Lower lobe of right lung (tissue), 2 donors: ENCODE measurements around the gene TMEM44. TPM values are rescaled to one million over a fixed set of nuclear protein-coding genes. Genes with fewer than 3 reads are reported as not detected.

Experiments used
- ATAC-seq, 2 donors: fragments of 200-7000 bp; cut with Tn5 transposase; one replicate each; pipeline ENCODE4 v1.9.1; 2020 to 2022; ENCODE audit warnings: mild to moderate bottlenecking in 2 of 2, moderate library complexity in 2 of 2
- DNase-seq: peaks from one replicate; pipeline ENCODE4 v3.0.0-alpha.2; 2020
- H3K27ac ChIP-seq: fragments of 200-600 bp; one replicate; pipeline ENCODE4 v1.8.0; 2022
- H3K27me3 ChIP-seq: fragments of 200-600 bp; one replicate; pipeline ENCODE4 v1.8.0; 2022; ENCODE audit warnings: low read depth
- H3K36me3 ChIP-seq: fragments of 200-600 bp; one replicate; pipeline ENCODE4 v1.8.0; 2022; ENCODE audit warnings: mild to moderate bottlenecking
- H3K4me1 ChIP-seq: fragments of 200-600 bp; one replicate; pipeline ENCODE4 v1.8.0; 2022
- H3K4me3 ChIP-seq: fragments of 200-600 bp; one replicate; pipeline ENCODE4 v1.8.0; 2022; ENCODE audit warnings: mild to moderate bottlenecking
- H3K9me3 ChIP-seq: fragments of 200-600 bp; one replicate; pipeline ENCODE4 v1.8.0; 2022
- intact Hi-C: fragments of 100-400 bp; cut with DNase I; formaldehyde crosslinking; loops from one replicate; pipeline ENCODE4 v1.11.0; 2022
- total RNA-seq: library from RNA; stranded (reverse); fragmentation: NEBNext Ultra II Directional; extraction: Animal tissue kit (Norgen Biotek cat#: 25700); gene quantifications from one replicate; pipeline ENCODE4 v1.2.1, GENCODE V29; 2021
- TF ChIP-seq, protein P1 (sequence below): fragments of 200-600 bp; IDR thresholded peaks from one replicate; pipeline ENCODE4 v1.8.0; 2022; ENCODE audit warnings: antibody characterized with exemption, mild to moderate bottlenecking
- donor health status: DM: no; HTN: yes; CAD: no; lungs with severe emphysema.

The TMEM44 gene
- total RNA-seq, 1 donor from 2014 or later = 22.7 TPM

DNA sequence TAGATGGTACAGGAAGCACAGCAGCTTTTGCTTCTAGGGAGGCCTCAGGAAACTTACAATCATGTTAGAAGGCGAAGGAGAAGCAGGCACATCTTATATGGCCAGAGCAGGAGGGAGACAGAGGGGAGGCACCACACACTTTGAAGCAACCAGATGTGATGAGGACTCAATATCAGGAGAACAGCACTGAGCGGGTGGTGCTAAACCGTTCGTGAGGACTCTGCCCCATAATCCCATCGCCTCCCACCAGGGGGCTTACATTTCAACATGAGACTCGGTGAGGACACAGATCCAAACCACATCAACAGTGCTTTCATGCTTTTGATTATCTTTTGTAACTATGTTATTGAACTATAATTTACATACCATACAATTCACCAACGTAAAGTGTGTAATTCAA lies 7.6 kb upstream of the TMEM44 start:
- TF ChIP-seq, protein P1, sequence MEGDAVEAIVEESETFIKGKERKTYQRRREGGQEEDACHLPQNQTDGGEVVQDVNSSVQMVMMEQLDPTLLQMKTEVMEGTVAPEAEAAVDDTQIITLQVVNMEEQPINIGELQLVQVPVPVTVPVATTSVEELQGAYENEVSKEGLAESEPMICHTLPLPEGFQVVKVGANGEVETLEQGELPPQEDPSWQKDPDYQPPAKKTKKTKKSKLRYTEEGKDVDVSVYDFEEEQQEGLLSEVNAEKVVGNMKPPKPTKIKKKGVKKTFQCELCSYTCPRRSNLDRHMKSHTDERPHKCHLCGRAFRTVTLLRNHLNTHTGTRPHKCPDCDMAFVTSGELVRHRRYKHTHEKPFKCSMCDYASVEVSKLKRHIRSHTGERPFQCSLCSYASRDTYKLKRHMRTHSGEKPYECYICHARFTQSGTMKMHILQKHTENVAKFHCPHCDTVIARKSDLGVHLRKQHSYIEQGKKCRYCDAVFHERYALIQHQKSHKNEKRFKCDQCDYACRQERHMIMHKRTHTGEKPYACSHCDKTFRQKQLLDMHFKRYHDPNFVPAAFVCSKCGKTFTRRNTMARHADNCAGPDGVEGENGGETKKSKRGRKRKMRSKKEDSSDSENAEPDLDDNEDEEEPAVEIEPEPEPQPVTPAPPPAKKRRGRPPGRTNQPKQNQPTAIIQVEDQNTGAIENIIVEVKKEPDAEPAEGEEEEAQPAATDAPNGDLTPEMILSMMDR = peak; percentile 22

DNA sequence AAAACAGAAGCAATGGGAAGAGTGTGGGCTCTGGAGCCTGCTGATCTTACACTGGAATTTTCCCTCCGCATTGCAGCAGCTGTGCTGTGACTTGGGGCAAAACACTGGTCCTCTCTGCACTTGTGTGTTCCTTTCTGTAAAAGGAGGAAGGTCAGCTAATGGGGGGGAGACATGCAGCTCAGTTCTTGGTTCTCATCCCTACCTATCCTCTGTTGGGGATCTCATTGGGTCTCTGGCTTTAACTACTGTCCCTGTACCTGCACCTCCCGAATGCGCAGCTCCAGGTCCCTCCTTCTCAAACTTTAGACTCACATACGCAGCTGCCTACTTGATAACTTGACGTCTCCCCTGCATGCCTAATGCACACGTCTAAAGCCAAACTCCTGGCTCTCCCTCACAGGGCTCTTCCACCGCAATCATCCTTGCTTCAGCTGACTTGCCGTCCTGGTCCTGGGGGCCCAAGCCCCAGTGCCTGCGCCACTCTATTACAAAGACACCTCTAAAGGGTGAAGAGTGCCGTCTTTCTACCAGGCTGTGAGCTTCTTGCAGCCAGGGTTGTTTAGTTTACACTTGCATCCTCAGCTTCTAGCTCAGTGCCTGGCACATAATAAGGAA lies 5.9 kb upstream of the TMEM44 start:
- Histone ChIP-seq H3K4me1 (peaks cover 15% of the 10 kb centered on the region), H3K27me3 (no peaks in the 10 kb centered on the region), H3K9me3 (no peaks in the 10 kb centered on the region), H3K27ac (peak overlapping the region; percentile 70), H3K36me3 (peaks cover 31% of the 10 kb centered on the region), H3K4me3 (no peak overlapping the region)
- intact Hi-C loops = no loop called here
- DNase-seq = no peak
- TF ChIP-seq, protein P1 = no peak
- ATAC-seq = no peak

More for the DNA sequence above, 7.6 kb upstream of the TMEM44 start:
- intact Hi-C loops = no loop called here
- no peak for DNase-seq
- ATAC-seq = peak in 1 of 2 donors; percentile 37
- Histone ChIP-seq H3K27ac (peak overlapping the region; percentile 70), H3K4me3 (no peak overlapping the region), H3K36me3 (peaks cover 45% of the 10 kb centered on the region), H3K4me1 (peaks cover 15% of the 10 kb centered on the region), H3K27me3 (no peaks in the 10 kb centered on the region), H3K9me3 (no peaks in the 10 kb centered on the region)

DNA sequence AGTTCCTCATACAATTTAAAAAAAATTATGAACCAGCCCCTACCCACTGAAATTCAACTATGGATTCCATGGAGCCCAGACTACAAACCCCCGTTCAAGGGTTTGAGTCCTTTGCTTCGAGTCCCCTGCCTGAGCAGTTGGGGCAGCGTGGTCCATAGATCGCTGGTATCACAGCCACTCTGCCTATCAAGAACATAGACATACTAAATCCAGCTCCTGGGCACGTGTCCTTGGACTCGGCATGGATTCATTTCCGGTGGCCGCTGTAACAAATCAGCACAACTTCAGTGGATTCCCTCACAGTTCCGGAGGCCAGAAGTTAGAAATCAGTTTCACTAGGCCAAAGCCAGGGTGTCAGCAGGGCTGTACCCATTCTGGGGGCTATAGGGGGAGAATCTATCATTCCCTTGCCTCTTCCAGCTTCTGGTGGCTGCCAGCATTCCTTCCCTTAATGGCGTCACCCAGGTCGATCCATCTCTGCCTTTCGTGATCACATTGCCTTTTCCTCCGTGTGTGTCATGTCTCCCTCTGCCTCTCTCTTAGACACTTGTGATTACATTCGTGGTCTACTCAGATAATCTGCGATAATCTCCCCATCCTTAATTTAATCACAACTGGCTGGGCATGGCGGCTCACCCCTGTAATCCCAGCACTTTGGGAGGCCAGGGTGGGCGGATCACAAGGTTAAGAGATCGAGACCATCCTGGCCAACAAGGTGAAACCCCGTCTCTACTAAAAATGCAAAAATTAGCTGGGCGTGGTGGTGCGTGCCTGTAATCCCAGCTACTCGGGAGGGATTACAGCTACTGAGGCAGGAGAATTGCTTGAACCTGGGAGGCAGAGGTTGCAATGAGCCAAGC lies 4.6 kb upstream of the TMEM44 start:
- no peak for DNase-seq
- intact Hi-C loops = no loop called here

DNA sequence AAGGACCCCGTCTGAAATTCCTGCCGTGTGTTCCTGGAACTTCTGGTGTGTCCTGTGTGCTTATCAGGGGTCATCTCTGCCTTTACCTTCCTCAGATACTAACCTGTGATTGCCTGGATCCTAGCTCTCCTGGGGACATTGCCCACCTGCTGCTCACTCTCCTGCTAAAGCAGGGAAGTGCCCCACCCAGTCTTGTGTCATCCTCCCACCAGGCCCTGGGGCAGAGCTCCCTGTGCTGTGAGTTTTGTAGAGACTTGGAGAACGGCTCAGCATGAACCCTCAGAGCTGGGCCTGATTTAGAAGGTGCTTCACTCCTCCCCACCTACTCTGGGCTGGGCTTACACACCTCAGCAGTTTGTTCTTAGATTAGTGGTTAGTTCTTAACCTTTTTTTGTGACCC lies 3.8 kb upstream of the TMEM44 start:
- peaks cover 23% of the 10 kb centered on the region for H3K4me1 ChIP-seq
- no peaks in the 10 kb centered on the region for H3K27me3 ChIP-seq
- no peak for ATAC-seq
- DNase-seq = no peak
- H3K9me3 ChIP-seq = no peaks in the 10 kb centered on the region
- H3K27ac ChIP-seq = no peak overlapping the region
- TF ChIP-seq, protein P1 = no peak
- no peak overlapping the region for H3K4me3 ChIP-seq
- H3K36me3 ChIP-seq = peaks cover 13% of the 10 kb centered on the region
- intact Hi-C loops = no loop called here

More for the DNA sequence above, 4.6 kb upstream of the TMEM44 start:
- Histone ChIP-seq H3K4me3 (no peak overlapping the region), H3K27ac (no peak overlapping the region), H3K9me3 (no peaks in the 10 kb centered on the region), H3K27me3 (no peaks in the 10 kb centered on the region), H3K4me1 (peaks cover 16% of the 10 kb centered on the region), H3K36me3 (peaks cover 19% of the 10 kb centered on the region)
- no peak for ATAC-seq
- TF ChIP-seq, protein P1 = no peak

DNA sequence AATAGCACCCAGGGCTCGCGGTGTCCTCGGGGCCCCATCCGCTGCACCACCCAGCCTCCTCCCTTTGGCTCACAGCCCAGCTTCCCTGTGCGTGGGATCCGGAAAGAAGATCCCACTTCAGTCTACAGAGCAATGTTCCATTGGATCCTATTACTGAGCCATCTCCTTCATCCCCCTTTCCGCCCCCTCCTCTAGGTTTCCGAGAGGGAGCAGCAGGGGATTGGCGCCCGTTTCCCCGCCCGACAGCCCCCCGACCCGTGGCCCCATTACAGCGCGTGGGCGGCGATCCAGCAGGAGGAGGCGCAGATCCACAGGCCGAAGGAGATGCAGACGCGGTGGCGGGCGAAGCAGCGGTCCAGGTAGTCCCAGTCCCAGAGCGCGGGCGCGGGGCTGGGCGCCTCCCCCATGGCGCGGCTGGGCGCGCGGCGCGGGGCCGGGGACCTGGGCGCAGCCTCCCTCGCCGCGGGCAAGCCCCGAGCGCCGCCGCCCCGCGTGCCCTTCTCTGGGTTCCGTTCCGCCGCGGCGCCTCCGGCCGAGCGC lies 340 bp downstream of the TMEM44 start:
- H3K27me3 ChIP-seq = no peaks in the 10 kb centered on the region
- H3K4me1 ChIP-seq = peaks cover 10% of the 10 kb centered on the region
- peaks cover 9% of the 10 kb centered on the region for H3K36me3 ChIP-seq
- H3K9me3 ChIP-seq = no peaks in the 10 kb centered on the region
- TF ChIP-seq, protein P1 = no peak
- ATAC-seq (peak; percentile 36 to 71), DNase-seq (peak; percentile 62)
- peak overlapping the region; percentile 68 for H3K4me3 ChIP-seq
- peak overlapping the region; percentile 81 for H3K27ac ChIP-seq
- intact Hi-C loops = no loop called here
